Fibroblast of mammary gland (primary cell): ENCODE measurements around the gene MRFAP1.
A peak's percentile ranks its signal among the peaks of the same experiment; 100 is the strongest.

ENCODE experiments used
- DNase-seq: peaks from one replicate; pipeline ENCODE4 v3.0.0-alpha.2; 2010; ENCODE audit warnings: low read depth
- H3K4me3 ChIP-seq: 2 replicates; pipeline ENCODE4 v1.5.1; 2011; ENCODE audit warnings: low read depth, mild to moderate bottlenecking, low read length, moderate library complexity; ENCODE audit not compliant: control insufficient read depth
- CTCF ChIP-seq: conservative IDR thresholded peaks from 2 replicates; pipeline ENCODE4 v1.5.1; 2011; ENCODE audit warnings: low read depth, low read length, inconsistent platforms; ENCODE audit not compliant: control insufficient read depth, insufficient read depth

The MRFAP1 gene

GRCh38 chr4:6657242-6658208 lies 17.0 kb downstream of the MRFAP1 start:
- no peak for DNase-seq

DNA sequence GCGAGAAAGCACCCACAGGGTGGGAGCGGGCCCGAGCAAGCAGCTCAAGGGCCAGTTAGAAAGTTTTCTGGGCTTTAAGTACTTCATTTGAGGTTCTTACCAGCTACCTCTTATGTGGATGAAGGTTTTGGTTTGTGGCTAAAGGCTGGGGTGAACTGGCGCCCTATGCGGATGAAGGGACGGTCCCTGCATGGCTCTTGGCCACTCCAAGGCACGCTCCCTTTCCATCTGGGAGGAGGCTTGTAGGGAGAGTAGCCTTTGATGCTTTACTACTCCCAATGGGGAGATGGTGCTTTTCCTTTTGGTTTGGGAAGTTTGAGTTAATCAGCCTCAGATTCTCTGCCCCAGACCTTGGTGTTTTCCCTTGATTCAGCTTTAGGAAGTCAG lies 17.7 kb downstream of the MRFAP1 start:
- no peak for TF ChIP-seq CTCF
- DNase-seq, result no peak
- H3K4me3 ChIP-seq, result no peak overlapping the region

More at GRCh38 chr4:6657242-6658208, 17.0 kb downstream of the MRFAP1 start:
- no peak overlapping the region for H3K4me3 ChIP-seq
- TF ChIP-seq CTCF, result no peak

- TF ChIP-seq CTCF, result no peak
- no peak for DNase-seq
- peak overlapping the region; percentile 33 for H3K4me3 ChIP-seq
These were observed 18.2 kb downstream of the MRFAP1 start for GRCh38 chr4:6658597-6659075.

GRCh38 chr4:6659897-6660296 lies 19.4 kb downstream of the MRFAP1 start:
- no peak for DNase-seq
- no peak overlapping the region for H3K4me3 ChIP-seq
- TF ChIP-seq CTCF, result no peak

- no peak overlapping the region for H3K4me3 ChIP-seq
- no peak for DNase-seq
- no peak for TF ChIP-seq CTCF
These were observed 19.9 kb downstream of the MRFAP1 start for GRCh38 chr4:6660430-6660829.

DNA sequence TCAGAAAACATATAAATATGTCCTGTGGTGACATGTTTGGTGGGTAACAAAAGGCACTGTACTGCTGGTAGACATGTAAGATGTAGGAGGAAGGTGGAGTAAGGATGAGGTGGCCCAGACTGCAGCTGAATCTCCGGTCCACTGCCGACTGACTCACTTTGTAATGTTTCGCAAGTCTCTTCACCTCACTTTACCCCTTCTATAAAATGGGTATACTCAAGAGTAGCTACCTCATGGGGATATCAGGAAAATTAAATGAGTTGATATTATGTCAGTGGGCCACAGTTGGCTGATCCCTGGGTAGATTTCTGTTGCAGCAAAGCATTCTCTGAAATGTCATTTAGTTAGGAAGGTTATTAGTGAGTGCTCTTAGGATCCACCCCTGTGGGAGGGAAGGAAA lies 22.1 kb downstream of the MRFAP1 start:
- DNase-seq, result no peak
- TF ChIP-seq CTCF, result no peak
- no peak overlapping the region for H3K4me3 ChIP-seq
